A549 treated with AZD9567 at 1 μM for 4 hours (cell line): ENCODE measurements around the gene ASB4. TPM values are rescaled to one million over a fixed set of nuclear protein-coding genes. Genes with fewer than 3 reads are reported as not detected.

Source experiments
- total RNA-seq: library from RNA; stranded (reverse); fragments of 200-300 nt; extraction: Qiagen RNA extraction; gene quantifications from 5 replicates; pipeline ENCODE4 v1.2.3, GENCODE V29; 2022; ENCODE audit not compliant: insufficient read depth

The ASB4 gene
- total RNA-seq = 0.17 to 0.65 TPM (median 0.39 TPM) in 4 of 5 replicates, not detected in the other

GRCh38 chr7:95485391-95486123, at the start of gene ASB4:
TSS of gene ASB4 (plus strand) at chr7:95485943. CDS start at chr7:95485972, 29 bp downstream.

Other genes with a start within 250 kb of the ASB4 start
- gene PON1, start 161.4 kb upstream of the ASB4 start, total RNA-seq = 0.83 to 1.3 TPM (median 0.95 TPM) in 4 of 5 replicates, not detected in the other
- gene PON3, start 89.6 kb upstream of the ASB4 start, total RNA-seq = 32.4 to 39.9 TPM (median 35.9 TPM) in 5 replicates
- gene PON2, start 50.9 kb upstream of the ASB4 start, total RNA-seq = 314 to 365 TPM (median 336 TPM) in 5 replicates
- gene PDK4, start 110.6 kb downstream of the ASB4 start, total RNA-seq = 17.3 to 24.0 TPM (median 22.0 TPM) in 5 replicates